MG63 (cell line): ENCODE measurements around the gene SLC5A10. TPM values are rescaled to one million over a fixed set of nuclear protein-coding genes. Genes with fewer than 3 reads are reported as not detected.
"Not testable (repeated sequence)": the region's sequence is repeated elsewhere in the genome, so short reads cannot be mapped to it uniquely, and the experiment has no call there.

Experiments used
- DNase-seq: peaks from one replicate; pipeline ENCODE4 v3.0.0-alpha.2; 2020
- H3K27me3 ChIP-seq: fragments of 250-450 bp; sonication (Bioruptor Pico); 2 replicates; pipeline ENCODE4 v1.5.1; 2020; ENCODE audit warnings: mild to moderate bottlenecking, moderate library complexity
- H3K36me3 ChIP-seq: fragments of 250-450 bp; sonication (Bioruptor Pico); 2 replicates; pipeline ENCODE4 v1.5.1; 2020; ENCODE audit warnings: mild to moderate bottlenecking, moderate library complexity
- H3K4me3 ChIP-seq: fragments of 250-450 bp; sonication (Bioruptor Pico); 2 replicates; pipeline ENCODE4 v1.5.1; 2020; ENCODE audit warnings: mild to moderate bottlenecking, moderate library complexity
- H3K9me3 ChIP-seq: fragments of 250-450 bp; sonication (Bioruptor Pico); 2 replicates; pipeline ENCODE4 v1.5.1; 2020; ENCODE audit warnings: mild to moderate bottlenecking, moderate library complexity
- total RNA-seq: library from RNA; depleted of rRNA; stranded (reverse); fragments of >200 nt; shearing (Covaris generic); gene quantifications from 2 replicates; pipeline ENCODE4 v1.2.3, GENCODE V29; 2014; ENCODE audit warnings: low replicate concordance

The SLC5A10 gene
- total RNA-seq, 1 experiment from 2014 or later, result not detected

- Histone ChIP-seq H3K36me3 (no peaks in the 10 kb centered on the region), H3K4me3 (no peak overlapping the region), H3K27me3 (no peaks in the 10 kb centered on the region), H3K9me3 (no peaks in the 10 kb centered on the region)
- DNase-seq, result no peak
Observed at GRCh38 chr17:18933102-18934058, 18.6 kb upstream of the SLC5A10 start.

- DNase-seq, result no peak
- no peak overlapping the region for H3K4me3 ChIP-seq
Observed at GRCh38 chr17:18937981-18938691, 13.8 kb upstream of the SLC5A10 start.

GRCh38 chr17:18938692-18939023 lies 13.3 kb upstream of the SLC5A10 start:
- H3K9me3 ChIP-seq, result no peaks in the 10 kb centered on the region
- no peak for DNase-seq

More at GRCh38 chr17:18937981-18938691, 13.8 kb upstream of the SLC5A10 start:
- H3K27me3 ChIP-seq, result no peaks in the 10 kb centered on the region
- no peaks in the 10 kb centered on the region for H3K9me3 ChIP-seq
- H3K36me3 ChIP-seq, result no peaks in the 10 kb centered on the region

GRCh38 chr17:18944646-18945045 lies 7.3 kb upstream of the SLC5A10 start:
- H3K9me3 ChIP-seq, result no peaks in the 10 kb centered on the region
- no peaks in the 10 kb centered on the region for H3K36me3 ChIP-seq
- no peak for DNase-seq
- no peaks in the 10 kb centered on the region for H3K27me3 ChIP-seq
- H3K4me3 ChIP-seq, result no peak overlapping the region

More at GRCh38 chr17:18938692-18939023, 13.3 kb upstream of the SLC5A10 start:
- no peaks in the 10 kb centered on the region for H3K27me3 ChIP-seq
- H3K36me3 ChIP-seq, result no peaks in the 10 kb centered on the region
- no peak overlapping the region for H3K4me3 ChIP-seq

GRCh38 chr17:18946536-18946935 lies 5.4 kb upstream of the SLC5A10 start:
- H3K27me3 ChIP-seq, result no peaks in the 10 kb centered on the region
- H3K9me3 ChIP-seq, result no peaks in the 10 kb centered on the region
- DNase-seq, result no peak
- H3K36me3 ChIP-seq, result no peaks in the 10 kb centered on the region
- H3K4me3 ChIP-seq, result no peak overlapping the region

GRCh38 chr17:18947866-18948265 lies 4.1 kb upstream of the SLC5A10 start:
- no peak overlapping the region for H3K4me3 ChIP-seq
- DNase-seq, result no peak
- H3K36me3 ChIP-seq, result no peaks in the 10 kb centered on the region
- no peaks in the 10 kb centered on the region for H3K27me3 ChIP-seq
- H3K9me3 ChIP-seq, result no peaks in the 10 kb centered on the region

GRCh38 chr17:18948476-18949006 lies 3.4 kb upstream of the SLC5A10 start:
- DNase-seq, result no peak
- H3K9me3 ChIP-seq, result no peaks in the 10 kb centered on the region
- no peak overlapping the region for H3K4me3 ChIP-seq
- no peaks in the 10 kb centered on the region for H3K27me3 ChIP-seq
- no peaks in the 10 kb centered on the region for H3K36me3 ChIP-seq

GRCh38 chr17:18949566-18949965 lies 2.4 kb upstream of the SLC5A10 start:
- H3K27me3 ChIP-seq, result no peaks in the 10 kb centered on the region
- no peak for DNase-seq
- H3K9me3 ChIP-seq, result no peaks in the 10 kb centered on the region
- no peak overlapping the region for H3K4me3 ChIP-seq
- no peaks in the 10 kb centered on the region for H3K36me3 ChIP-seq

GRCh38 chr17:18950346-18950745 lies 1.6 kb upstream of the SLC5A10 start:
- DNase-seq, result no peak
- H3K9me3 ChIP-seq, result no peaks in the 10 kb centered on the region
- H3K36me3 ChIP-seq, result no peaks in the 10 kb centered on the region
- no peak overlapping the region for H3K4me3 ChIP-seq
- no peaks in the 10 kb centered on the region for H3K27me3 ChIP-seq

- no peak for DNase-seq
- Histone ChIP-seq H3K4me3 (no peak overlapping the region), H3K9me3 (no peaks in the 10 kb centered on the region), H3K36me3 (no peaks in the 10 kb centered on the region), H3K27me3 (no peaks in the 10 kb centered on the region)
Observed at GRCh38 chr17:18950944-18951905, 740 bp upstream of the SLC5A10 start.

- Histone ChIP-seq H3K27me3 (no peaks in the 10 kb centered on the region), H3K9me3 (no peaks in the 10 kb centered on the region), H3K36me3 (no peaks in the 10 kb centered on the region), H3K4me3 (no peak overlapping the region)
- DNase-seq, result no peak
Observed at GRCh38 chr17:18953231-18953728, 1.3 kb downstream of the SLC5A10 start.

- no peaks in the 10 kb centered on the region for H3K9me3 ChIP-seq
- H3K27me3 ChIP-seq, result no peaks in the 10 kb centered on the region
- no peak for DNase-seq
- no peak overlapping the region for H3K4me3 ChIP-seq
- no peaks in the 10 kb centered on the region for H3K36me3 ChIP-seq
Observed at GRCh38 chr17:18954321-18954720, 2.4 kb downstream of the SLC5A10 start.

- Histone ChIP-seq H3K9me3 (no peaks in the 10 kb centered on the region), H3K27me3 (no peaks in the 10 kb centered on the region), H3K4me3 (no peak overlapping the region), H3K36me3 (no peaks in the 10 kb centered on the region)
- DNase-seq, result no peak
Observed at GRCh38 chr17:18955009-18955408, 3.0 kb downstream of the SLC5A10 start.

- H3K27me3 ChIP-seq, DNase-seq, H3K36me3 ChIP-seq, H3K4me3 ChIP-seq, H3K9me3 ChIP-seq: not testable (repeated sequence)
Observed at GRCh38 chr17:18956021-18956420, 4.1 kb downstream of the SLC5A10 start.

- no peak overlapping the region for H3K4me3 ChIP-seq
- no peak for DNase-seq
- H3K9me3 ChIP-seq, result no peaks in the 10 kb centered on the region
- no peaks in the 10 kb centered on the region for H3K27me3 ChIP-seq
- H3K36me3 ChIP-seq, result no peaks in the 10 kb centered on the region
Observed at GRCh38 chr17:18956581-18956980, 4.6 kb downstream of the SLC5A10 start.

- no peak overlapping the region for H3K4me3 ChIP-seq
- no peaks in the 10 kb centered on the region for H3K9me3 ChIP-seq
- H3K27me3 ChIP-seq, result no peaks in the 10 kb centered on the region
- DNase-seq, result no peak
- H3K36me3 ChIP-seq, result no peaks in the 10 kb centered on the region
Observed at GRCh38 chr17:18957831-18958230, 5.9 kb downstream of the SLC5A10 start.
